Neural cell (in vitro differentiated cells): ENCODE data around the gene GSTO2. TPM values are rescaled to one million over a fixed set of nuclear protein-coding genes. Genes with fewer than 3 reads are reported as not detected.

ENCODE experiments used
- H2AFZ ChIP-seq: fragments of 200-600, 300-800 bp; sonication (generic), shearing (Covaris generic); 2 replicates; pipeline ENCODE4 v1.6.0; 2014; ENCODE audit warnings: low read depth, mild to moderate bottlenecking, antibody characterized with exemption, low read length, moderate library complexity
- H3F3A ChIP-seq: fragments of 200-600 bp; shearing (Covaris generic); 2 replicates; pipeline ENCODE4 v1.6.1; 2016; ENCODE audit warnings: mild to moderate bottlenecking, moderate library complexity, mixed read lengths, antibody characterized with exemption, low read length; ENCODE audit not compliant: insufficient read depth, poor library complexity, severe bottlenecking
- H3K27ac ChIP-seq: fragments of 200-600, 300-800 bp; sonication (generic), shearing (Covaris generic); 2 replicates; pipeline ENCODE4 v1.5.1; 2014; ENCODE audit warnings: mild to moderate bottlenecking, low read length, moderate library complexity
- H3K27me3 ChIP-seq: fragments of 300-800, 200-600 bp; sonication (generic), shearing (Covaris generic); 2 replicates; pipeline ENCODE4 v1.6.0; 2014; ENCODE audit warnings: mild to moderate bottlenecking, low read depth, low read length, moderate library complexity; ENCODE audit not compliant: insufficient read depth
- H3K36me3 ChIP-seq: fragments of 300-800, 200-600 bp; sonication (generic), shearing (Covaris generic); 2 replicates; pipeline ENCODE4 v1.5.1; 2014; ENCODE audit warnings: mild to moderate bottlenecking, antibody characterized with exemption, low read length, moderate library complexity; ENCODE audit not compliant: insufficient read depth
- H3K4me2 ChIP-seq: fragments of 300-800, 200-600 bp; sonication (generic), shearing (Covaris generic); 2 replicates; pipeline ENCODE4 v1.6.0; 2014; ENCODE audit warnings: mild to moderate bottlenecking, low read length
- H3K4me3 ChIP-seq: fragments of 300-800, 200-600 bp; sonication (generic), shearing (Covaris generic); 2 replicates; pipeline ENCODE4 v1.5.1; 2014; ENCODE audit warnings: mild to moderate bottlenecking, low read length, moderate library complexity
- H3K79me2 ChIP-seq: fragments of 200-600 bp; shearing (Covaris generic); replicated peaks from 2 replicates; pipeline ENCODE4 v1.6.0; 2014; ENCODE audit warnings: mild to moderate bottlenecking, low read length, moderate library complexity; ENCODE audit not compliant: insufficient read depth
- H3K9ac ChIP-seq: fragments of 300-800, 200-600 bp; sonication (generic), shearing (Covaris generic); 2 replicates; pipeline ENCODE4 v1.6.1; 2016; ENCODE audit warnings: mild to moderate bottlenecking, low read length, mixed read lengths
- H3K9me2 ChIP-seq: fragments of 200-600 bp; shearing (Covaris generic); 2 replicates; pipeline ENCODE4 v1.6.1; 2016; ENCODE audit warnings: mild to moderate bottlenecking, low read length, mixed read lengths; ENCODE audit not compliant: insufficient read depth
- H3K9me3 ChIP-seq: fragments of 200-600, 300-800 bp; sonication (generic), shearing (Covaris generic); 2 replicates; pipeline ENCODE4 v1.6.1; 2016; ENCODE audit warnings: mild to moderate bottlenecking, mixed run types, low read length, moderate library complexity, mixed read lengths
- H4K20me1 ChIP-seq: fragments of 200-600 bp; shearing (Covaris generic); 2 replicates; pipeline ENCODE4 v1.6.1; 2016; ENCODE audit warnings: mild to moderate bottlenecking, mixed run types; ENCODE audit not compliant: insufficient read depth
- CTCF ChIP-seq: fragments of 450-650 bp; IDR thresholded peaks from 2 replicates; pipeline ENCODE4 v1.5.1; 2014; ENCODE audit warnings: antibody characterized with exemption, mild to moderate bottlenecking, moderate library complexity; ENCODE audit not compliant: poor library complexity, severe bottlenecking
- EP300 ChIP-seq: fragments of 450-650 bp; conservative IDR thresholded peaks from 2 replicates; pipeline ENCODE4 v1.6.1; 2014; ENCODE audit warnings: antibody characterized with exemption, mild to moderate bottlenecking, moderate library complexity; ENCODE audit not compliant: poor library complexity, severe bottlenecking
- EZH2 ChIP-seq: fragments of 200-600, 300-800 bp; shearing (Covaris generic), sonication (generic); IDR thresholded peaks from 2 replicates; pipeline ENCODE4 v1.6.1; 2014; ENCODE audit warnings: antibody characterized with exemption, low read length, borderline replicate concordance, mild to moderate bottlenecking; ENCODE audit not compliant: insufficient read depth, poor library complexity, severe bottlenecking
- MXI1 ChIP-seq: fragments of 450-650 bp; conservative IDR thresholded peaks from 2 replicates; pipeline ENCODE4 v1.6.1; 2014; ENCODE audit warnings: antibody characterized with exemption, mild to moderate bottlenecking; ENCODE audit not compliant: poor library complexity, severe bottlenecking
- POLR2AphosphoS5 ChIP-seq: IDR thresholded peaks from 2 replicates; pipeline ENCODE4 v1.6.1; 2012
- RAD21 ChIP-seq: fragments of 450-650 bp; conservative IDR thresholded peaks from 2 replicates; pipeline ENCODE4 v1.6.1; 2014; ENCODE audit warnings: antibody characterized with exemption, mild to moderate bottlenecking, moderate library complexity
- REST ChIP-seq: IDR thresholded peaks from 2 replicates; pipeline ENCODE4 v1.6.1; 2012; ENCODE audit warnings: borderline replicate concordance
- SMC3 ChIP-seq: fragments of 450-650 bp; conservative IDR thresholded peaks from 2 replicates; pipeline ENCODE4 v1.6.1; 2014; ENCODE audit warnings: antibody characterized with exemption, mild to moderate bottlenecking, moderate library complexity; ENCODE audit not compliant: poor library complexity
- TAF1 ChIP-seq: IDR thresholded peaks from 2 replicates; pipeline ENCODE4 v1.6.1; 2012; ENCODE audit warnings: low read depth
- polyA plus RNA-seq: library from polyadenylated mRNA; depleted of rRNA; stranded (reverse); fragments of >200 nt; gene quantifications from 2 replicates; pipeline ENCODE4 v1.2.3, GENCODE V29; 2014

GSTO2 gene
- polyA plus RNA-seq, 1 donor from 2014 or later = 0.53 TPM

GRCh38 chr10:104342941-104343411 lies 74.0 kb downstream of the GSTO2 start:
- no peaks in the 10 kb centered on the region for H3F3A ChIP-seq
- H3K9me2 ChIP-seq = no peaks in the 10 kb centered on the region
- H3K9ac ChIP-seq = no peak overlapping the region
- H3K4me2 ChIP-seq = no peak overlapping the region
- no peaks in the 10 kb centered on the region for H3K79me2 ChIP-seq
- H3K27ac ChIP-seq = no peak overlapping the region
- H4K20me1 ChIP-seq = no peaks in the 10 kb centered on the region
- H3K27me3 ChIP-seq = peaks cover 25% of the 10 kb centered on the region
- H3K36me3 ChIP-seq = no peaks in the 10 kb centered on the region
- no peak overlapping the region for H3K4me3 ChIP-seq
- H3K9me3 ChIP-seq = no peaks in the 10 kb centered on the region
- TF ChIP-seq REST (no peak), CTCF (no peak), TAF1 (no peak), RAD21 (no peak), POLR2AphosphoS5 (no peak), EZH2 (no peak), EP300 (no peak), MXI1 (no peak), SMC3 (no peak)
- no peak overlapping the region for H2AFZ ChIP-seq

GRCh38 chr10:104344219-104344618 lies 75.2 kb downstream of the GSTO2 start:
- Histone ChIP-seq H3K4me3 (no peak overlapping the region), H3K9me3 (no peaks in the 10 kb centered on the region), H3K27ac (no peak overlapping the region), H3K36me3 (no peaks in the 10 kb centered on the region), H4K20me1 (no peaks in the 10 kb centered on the region), H3K9me2 (no peaks in the 10 kb centered on the region), H3K27me3 (peaks cover 17% of the 10 kb centered on the region), H3K79me2 (no peaks in the 10 kb centered on the region), H3F3A (no peaks in the 10 kb centered on the region), H2AFZ (no peak overlapping the region), H3K9ac (no peak overlapping the region), H3K4me2 (no peak overlapping the region)
- no peak for TF ChIP-seq CTCF
- no peak for TF ChIP-seq EZH2
- TF ChIP-seq POLR2AphosphoS5 = no peak
- TF ChIP-seq MXI1 = no peak
- no peak for TF ChIP-seq RAD21
- no peak for TF ChIP-seq SMC3
- TF ChIP-seq REST = no peak
- no peak for TF ChIP-seq TAF1
- no peak for TF ChIP-seq EP300
